GM12864 (cell line): ENCODE results near the gene PYHIN1.

Experiments
- DNase-seq: peaks from one replicate; pipeline ENCODE4 v3.0.0-alpha.2; 2011; ENCODE audit warnings: low read depth
- H3K4me3 ChIP-seq: 2 replicates; pipeline ENCODE4 v1.5.1; 2011; ENCODE audit warnings: mild to moderate bottlenecking, low read depth, low read length, control low read depth
- TF ChIP-seq, protein P1 (sequence below): IDR thresholded peaks from 2 replicates; pipeline ENCODE4 v1.5.1; 2011; ENCODE audit warnings: low read depth, mild to moderate bottlenecking, moderate library complexity, low read length, control low read depth, inconsistent platforms; ENCODE audit errors: missing control alignments

The PYHIN1 gene

DNA sequence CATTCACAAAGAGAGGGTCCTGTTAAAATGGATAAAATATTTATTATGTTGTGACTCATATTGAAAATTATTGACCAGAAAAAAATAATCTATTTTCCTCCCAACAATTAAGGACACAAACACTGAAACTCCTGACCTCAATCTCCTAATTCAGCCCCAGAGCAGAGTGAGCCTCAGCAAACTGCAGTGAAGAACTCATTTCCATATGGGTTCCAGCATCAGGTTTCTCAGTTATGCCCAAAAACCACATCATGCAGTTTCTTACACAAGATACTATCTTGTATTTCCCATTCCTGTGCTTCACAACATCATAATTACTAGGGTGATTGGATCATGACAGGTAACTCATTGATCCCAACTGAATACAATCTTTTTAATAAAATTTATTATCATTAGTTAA lies 15.4 kb downstream of the PYHIN1 start:
- TF ChIP-seq, protein P1, sequence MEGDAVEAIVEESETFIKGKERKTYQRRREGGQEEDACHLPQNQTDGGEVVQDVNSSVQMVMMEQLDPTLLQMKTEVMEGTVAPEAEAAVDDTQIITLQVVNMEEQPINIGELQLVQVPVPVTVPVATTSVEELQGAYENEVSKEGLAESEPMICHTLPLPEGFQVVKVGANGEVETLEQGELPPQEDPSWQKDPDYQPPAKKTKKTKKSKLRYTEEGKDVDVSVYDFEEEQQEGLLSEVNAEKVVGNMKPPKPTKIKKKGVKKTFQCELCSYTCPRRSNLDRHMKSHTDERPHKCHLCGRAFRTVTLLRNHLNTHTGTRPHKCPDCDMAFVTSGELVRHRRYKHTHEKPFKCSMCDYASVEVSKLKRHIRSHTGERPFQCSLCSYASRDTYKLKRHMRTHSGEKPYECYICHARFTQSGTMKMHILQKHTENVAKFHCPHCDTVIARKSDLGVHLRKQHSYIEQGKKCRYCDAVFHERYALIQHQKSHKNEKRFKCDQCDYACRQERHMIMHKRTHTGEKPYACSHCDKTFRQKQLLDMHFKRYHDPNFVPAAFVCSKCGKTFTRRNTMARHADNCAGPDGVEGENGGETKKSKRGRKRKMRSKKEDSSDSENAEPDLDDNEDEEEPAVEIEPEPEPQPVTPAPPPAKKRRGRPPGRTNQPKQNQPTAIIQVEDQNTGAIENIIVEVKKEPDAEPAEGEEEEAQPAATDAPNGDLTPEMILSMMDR = no peak
- DNase-seq = no peak
- H3K4me3 ChIP-seq = no peak overlapping the region

DNA sequence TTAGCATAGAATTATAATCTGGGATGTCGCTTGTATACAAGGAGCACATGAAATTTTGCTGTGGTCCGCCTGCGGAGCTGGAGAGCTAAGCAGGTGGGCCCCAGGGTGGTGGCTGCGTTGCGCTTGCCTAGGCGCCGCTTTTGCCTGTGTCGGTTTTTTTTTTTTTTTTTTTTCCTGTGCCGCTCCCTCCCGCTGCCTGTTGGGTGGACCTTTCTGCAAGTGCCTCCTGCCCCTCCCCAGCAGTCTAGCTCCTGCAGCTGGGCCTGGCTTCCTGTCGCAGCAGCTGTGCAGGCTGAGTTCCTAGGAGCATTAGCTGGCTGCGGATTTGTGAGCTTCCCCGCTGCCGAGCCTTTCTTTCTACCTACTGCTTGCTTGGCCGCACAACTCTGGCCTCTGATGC lies 20.6 kb downstream of the PYHIN1 start:
- peak; percentile 71 for DNase-seq
- peak overlapping the region; percentile 39 for H3K4me3 ChIP-seq
- TF ChIP-seq, protein P1 = no peak

- TF ChIP-seq, protein P1 = no peak
- H3K4me3 ChIP-seq = peak overlapping the region; percentile 39
- DNase-seq = peak; percentile 48
These were observed 21.1 kb downstream of the PYHIN1 start for GRCh38 chr1:158952416-158952815.

GRCh38 chr1:158961178-158961577 lies 29.8 kb downstream of the PYHIN1 start:
- TF ChIP-seq, protein P1 = no peak
- H3K4me3 ChIP-seq = no peak overlapping the region
- no peak for DNase-seq

DNA sequence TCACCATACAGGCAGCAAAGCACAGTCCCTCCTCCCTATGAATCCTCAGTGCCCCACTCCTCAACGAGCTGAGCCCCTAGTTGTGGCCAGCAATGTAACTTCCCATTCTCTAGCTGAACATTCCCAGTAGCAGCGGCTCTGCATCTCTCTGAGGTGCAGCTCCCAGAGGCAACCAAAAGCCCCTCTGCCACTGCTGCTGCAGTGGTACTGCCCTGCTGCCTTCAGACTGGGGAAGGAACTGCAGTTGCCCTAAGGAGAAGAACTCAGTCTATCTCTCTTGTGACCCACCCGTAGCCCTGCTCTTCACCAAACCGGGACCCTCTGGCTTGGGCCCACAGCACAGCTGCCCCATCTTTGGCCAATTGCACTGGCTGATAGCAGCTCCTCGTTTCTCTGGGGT lies 31.6 kb downstream of the PYHIN1 start:
- no peak for DNase-seq
- TF ChIP-seq, protein P1 = no peak
- no peak overlapping the region for H3K4me3 ChIP-seq

DNA sequence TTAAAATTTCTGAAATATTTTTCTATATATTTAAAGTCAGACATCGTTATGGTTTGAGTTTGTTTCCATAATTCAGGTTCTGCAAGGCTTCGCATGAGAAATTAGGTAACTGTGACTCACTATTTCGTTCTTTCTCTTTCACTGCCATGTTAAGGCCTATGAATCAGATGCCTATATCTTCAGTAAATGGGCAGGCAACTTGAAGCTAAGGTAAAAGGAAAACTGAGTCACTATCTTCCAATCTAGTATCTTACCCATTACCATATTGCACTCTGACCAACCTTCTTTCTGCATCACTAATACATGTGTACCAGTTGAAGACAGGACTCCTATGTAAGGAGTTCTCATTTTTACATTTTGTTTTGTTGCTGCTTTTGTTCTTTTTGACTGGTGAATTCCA lies 37.8 kb downstream of the PYHIN1 start:
- TF ChIP-seq, protein P1 = no peak
- H3K4me3 ChIP-seq = no peak overlapping the region
- no peak for DNase-seq

DNA sequence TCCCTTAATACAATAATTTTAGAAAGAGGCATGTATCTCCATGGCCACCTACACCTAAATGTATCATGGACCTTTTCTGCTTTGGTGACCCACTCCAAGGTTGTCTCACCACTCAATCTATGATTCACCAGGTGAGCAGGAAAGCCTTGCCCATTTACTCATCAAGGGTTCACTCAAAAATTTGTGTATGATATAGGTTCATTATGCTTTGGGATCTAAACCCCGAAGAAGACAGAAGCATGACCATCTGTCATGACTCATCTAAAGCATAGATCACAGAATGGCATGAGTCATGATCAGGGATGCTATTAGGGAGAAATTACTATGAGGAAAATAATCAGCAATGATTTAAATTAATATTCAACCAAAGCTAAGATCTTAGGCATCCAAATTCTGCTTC lies 38.5 kb downstream of the PYHIN1 start:
- no peak for DNase-seq

More for the DNA sequence above, 38.5 kb downstream of the PYHIN1 start:
- no peak overlapping the region for H3K4me3 ChIP-seq
- TF ChIP-seq, protein P1 = no peak
